ENCODE data around the gene CDO1.

CDO1 gene

DNA sequence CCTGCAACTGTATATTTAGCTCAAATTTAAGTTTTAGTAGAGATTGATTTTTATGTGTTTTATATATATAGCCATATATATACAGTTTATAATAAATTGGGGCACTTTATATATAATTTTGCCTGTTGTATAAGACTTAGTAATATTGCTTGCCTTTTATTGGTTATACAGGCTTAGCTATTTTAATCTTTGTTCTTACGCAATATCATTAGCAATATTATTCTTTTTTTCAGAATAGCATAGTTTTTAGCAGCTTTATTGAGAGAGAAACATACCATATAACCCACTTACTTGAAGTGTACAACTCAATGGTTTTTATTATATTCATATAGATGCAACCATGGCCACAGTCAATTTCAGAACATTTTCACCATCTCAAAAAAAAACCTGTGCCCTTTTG, 28.0 kb downstream of the CDO1 start:
- no peak for DNase-seq

DNA sequence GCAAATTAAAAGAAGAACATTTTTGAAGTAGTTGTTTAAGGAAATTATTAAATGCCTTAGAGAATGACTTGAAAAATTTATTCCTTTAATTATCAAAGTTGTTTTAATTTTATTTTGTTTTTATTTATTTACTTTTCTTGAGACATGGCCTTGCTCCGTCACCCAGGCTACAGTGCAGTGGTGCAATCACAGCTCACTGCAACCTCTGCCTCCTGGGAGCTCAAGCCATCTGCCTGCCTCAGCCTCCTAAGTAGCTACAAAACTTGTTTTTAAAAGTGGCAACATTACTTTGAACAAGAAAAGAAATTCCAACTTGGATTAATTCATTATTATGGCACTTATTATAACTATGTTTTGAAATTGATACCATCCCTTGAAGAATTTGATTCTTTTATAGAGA, 29.0 kb downstream of the CDO1 start:
- no peak for DNase-seq

DNA sequence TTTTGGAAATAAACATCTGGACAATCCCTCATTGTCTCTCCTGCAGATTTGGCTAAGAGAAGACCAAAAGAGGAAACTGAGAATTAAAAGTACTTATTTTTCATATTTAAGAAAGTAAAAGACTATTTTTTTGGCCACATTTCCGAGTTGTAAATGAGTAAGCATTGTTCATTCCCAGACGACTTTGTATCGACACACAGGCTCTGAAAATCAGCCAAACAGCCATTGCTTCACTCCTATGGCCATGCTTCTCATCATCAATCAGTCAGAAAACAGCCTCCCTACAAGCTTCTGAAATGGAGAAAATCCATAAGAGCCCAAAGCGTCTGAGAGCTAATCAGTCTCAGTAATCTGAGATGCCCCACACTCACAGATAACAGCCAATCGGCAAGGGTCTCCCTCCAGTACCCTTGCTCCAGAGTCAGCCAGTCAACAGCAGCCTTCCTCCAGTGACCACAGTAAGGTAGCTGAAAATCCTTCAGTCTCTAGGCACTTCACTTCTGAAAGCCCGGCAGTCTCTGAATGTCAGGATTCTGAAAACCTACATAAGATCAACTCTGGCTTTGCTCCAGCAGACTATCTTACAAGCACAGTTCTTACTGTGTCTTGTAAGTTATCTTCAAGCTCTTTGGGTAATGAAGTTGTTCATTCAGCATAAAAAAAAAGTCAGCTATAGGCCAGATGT, 30.9 kb downstream of the CDO1 start:
- peak; percentile 12 for DNase-seq

DNA sequence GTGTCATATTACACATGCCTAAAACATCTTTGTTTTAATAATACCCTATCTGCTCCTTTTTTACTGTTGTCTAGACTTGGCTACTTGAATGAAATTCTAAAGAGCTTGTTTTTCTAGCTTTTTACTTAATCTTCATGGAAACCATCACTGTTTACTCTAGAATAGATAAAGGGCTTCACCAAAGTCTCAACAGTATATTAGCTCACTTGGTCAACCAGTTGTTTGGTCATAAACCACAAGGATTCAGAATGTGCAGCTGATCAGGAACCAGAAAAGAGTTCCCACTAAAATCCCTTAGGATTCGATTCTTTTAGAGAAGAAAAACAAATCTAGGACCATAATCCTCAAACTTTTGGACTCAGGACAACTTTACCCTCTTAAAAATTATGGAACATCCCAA, 38.0 kb downstream of the CDO1 start:
- DNase-seq, result no peak

DNA sequence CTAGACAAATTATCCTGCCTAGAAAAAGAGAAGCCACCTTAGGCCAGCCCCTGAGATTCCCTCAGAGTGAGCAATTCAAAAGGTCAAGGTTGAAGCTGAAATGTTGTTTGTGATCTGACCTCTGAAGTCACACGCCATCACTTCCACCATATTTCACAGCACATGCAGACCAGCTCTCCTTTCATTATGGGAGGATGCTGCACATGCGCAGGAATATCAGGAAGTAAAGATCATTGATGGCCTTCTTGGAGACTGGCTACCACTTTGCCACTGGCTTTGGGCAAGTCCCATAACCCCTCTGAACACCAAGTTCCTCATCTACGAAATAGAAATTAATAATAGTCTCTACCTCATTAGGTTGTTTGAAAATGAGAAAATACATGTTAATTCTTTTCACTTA, 39.5 kb downstream of the CDO1 start:
- DNase-seq, result no peak

DNA sequence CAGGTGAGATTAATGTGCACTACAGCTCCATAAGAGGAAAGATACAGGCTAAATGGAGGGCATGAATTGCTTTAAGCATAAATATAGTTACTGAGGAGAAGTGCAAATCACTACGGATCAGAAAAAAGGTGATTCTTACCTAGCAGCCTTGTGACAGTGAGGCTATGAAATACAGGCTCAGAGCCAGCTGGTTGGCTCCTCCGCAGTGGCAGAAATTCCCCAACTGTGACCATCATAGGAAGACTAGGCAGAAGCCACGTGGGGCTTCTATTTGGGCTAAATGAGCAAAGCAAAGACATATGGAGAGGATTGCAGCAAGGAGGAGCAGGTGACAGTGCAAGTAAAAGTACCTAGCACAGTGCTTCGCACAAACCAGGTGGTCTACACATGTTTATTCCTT, 40.5 kb downstream of the CDO1 start:
- DNase-seq, result no peak

DNA sequence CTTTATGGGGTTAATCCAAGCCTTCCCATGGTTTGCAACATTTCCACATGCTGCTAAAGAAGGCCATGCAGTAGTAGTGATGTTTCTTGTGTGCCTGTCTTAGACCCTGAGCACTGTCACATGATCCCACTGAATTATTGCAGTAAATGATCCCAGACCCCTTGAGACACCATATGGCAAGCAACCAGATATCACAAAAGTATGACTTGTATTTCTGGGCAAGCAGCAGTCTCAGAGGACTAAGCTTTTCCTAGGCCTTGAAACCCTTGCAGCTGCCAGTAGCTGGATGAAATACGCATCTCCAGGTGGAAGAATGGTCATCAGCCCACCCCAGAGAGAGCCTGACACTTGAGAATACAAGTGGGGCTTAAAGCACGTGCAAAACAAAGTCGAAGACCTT, 41.8 kb downstream of the CDO1 start:
- DNase-seq, result no peak

DNA sequence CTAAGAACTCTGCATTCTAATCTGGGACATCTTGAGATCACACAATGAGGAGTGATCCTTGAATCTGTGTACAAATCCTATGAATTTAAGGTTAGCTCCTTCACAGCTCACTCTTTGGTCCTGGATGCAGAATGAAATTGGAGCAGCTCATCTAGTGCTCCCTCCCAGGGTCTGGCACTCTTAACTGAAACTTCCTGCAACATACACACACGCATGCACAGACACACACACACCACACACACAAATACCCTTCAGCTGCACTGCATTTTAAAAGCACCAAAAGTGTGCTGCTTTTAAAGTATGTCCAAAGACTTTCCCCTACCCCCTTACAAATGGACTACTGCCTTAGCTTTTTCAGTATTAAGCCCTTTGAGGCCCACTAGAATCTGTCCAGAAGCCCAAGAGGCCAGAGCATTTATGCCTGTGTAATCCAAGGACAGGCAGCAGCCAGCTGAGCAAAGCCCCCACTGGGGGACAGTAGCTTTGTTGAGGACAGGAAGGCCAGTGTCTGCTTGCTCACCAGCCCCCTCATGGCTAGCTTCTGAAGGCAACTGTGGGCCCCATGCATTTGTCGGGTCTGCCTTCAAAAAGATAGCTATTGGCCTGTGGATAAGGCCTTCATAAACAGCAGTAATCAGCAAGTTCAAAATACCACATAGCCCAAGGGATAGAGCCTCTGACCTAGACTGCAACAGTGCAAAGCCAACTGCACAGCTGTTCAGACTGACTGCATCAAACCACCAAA, 43.6 kb downstream of the CDO1 start:
- DNase-seq, result peak; percentile 6

DNA sequence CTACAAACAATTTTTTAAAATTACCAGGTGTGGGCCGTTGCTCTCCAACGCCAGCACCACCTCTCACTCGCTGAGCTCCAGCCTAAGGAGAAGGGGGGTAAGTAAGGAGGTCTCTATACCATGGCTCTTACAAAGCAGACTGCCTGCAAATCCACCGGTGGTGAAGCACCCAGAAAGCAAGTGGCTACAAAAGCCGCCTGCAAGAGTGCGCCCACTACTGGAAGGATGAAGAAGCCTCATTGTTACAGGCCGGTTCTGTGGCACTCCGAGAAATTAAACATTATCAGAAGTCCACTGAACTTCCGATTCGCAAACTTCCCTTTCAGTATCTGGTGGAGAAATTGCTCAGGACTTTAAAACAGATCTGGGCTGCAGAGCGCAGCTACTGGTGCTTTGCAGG, 46.0 kb downstream of the CDO1 start:
- no peak for DNase-seq

DNA sequence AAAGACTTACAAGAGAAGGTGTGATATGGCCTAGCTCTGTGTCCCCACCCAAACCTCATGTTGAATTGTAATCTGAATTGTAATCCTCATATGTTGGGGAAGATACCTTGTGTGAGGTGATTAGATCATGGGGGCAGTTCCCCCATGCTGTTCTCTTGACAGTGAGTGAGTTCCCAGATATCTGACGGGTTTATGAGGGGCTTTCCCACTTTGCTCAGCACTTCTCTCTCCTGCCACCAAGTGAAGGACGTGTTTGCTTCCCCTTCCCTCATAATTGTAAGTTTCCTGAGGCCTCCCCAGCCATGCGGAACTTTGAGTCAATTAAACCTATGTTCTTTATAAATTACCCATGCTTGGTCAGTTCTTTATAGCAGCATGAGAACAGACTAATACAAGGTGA, 49.0 kb downstream of the CDO1 start:
- no peak for DNase-seq

DNA sequence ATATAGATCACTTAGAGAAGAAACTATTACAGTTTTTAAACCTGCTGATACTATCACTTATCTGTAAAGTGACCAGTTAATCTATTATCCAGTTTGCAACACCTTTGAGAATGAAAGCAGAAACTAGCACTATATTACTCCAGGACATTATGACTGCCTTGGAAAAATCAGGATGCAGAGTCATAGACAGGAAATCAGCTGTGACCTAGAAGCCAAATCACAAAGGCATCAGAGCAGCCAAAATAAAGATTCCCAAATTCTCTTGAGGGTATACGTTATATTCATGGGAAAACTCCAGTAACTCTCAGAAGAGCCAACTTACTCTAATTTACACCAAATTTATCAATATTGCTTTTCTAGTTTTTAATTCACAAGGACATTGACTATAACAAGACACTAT, 49.9 kb downstream of the CDO1 start:
- no peak for DNase-seq

DNA sequence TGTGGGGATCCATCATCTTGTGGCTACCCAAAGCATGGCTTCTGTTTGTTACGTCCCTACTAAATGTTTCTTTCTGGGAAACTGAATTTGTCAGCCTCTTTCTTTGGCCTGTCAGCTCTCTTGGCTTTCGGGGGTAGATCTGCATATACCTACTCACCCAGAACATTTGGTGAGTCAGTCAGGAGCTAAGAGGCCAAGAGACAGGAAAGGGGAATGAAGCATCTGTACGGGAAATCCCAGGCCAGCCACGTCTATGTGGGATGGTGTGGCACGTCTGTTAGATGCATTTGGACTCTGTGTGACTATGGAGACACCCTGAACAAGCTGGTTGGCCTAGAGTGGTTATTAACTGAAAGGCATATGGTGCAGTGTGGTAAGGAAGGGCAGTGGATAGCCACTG, 58.1 kb downstream of the CDO1 start:
- DNase-seq, result no peak

DNA sequence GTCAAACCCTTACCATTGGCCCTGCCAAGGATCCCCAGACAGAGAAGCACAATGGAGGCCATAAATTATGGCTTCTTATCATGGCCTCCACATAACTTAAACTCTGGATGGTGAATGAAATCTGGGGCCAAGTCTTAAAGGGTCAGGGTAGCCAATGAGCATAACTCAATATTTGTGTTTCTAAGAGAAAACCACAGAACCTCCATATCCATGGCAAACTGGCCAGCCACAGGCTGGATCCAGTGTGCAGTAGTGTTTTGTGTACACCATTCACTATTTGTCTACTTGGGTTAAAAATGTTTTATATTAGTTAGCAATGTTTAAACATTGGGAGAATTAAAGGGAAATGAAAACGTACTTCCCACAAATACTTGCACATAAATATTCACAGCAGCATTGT, 60.8 kb downstream of the CDO1 start:
- DNase-seq, result no peak
